IPS-11a (cell line): ENCODE results near the gene TTC7B.

Source experiments
- H3K4me3 ChIP-seq: one replicate; pipeline ENCODE4 v1.5.1; 2013; ENCODE audit warnings: low read depth, low read length, control low read depth

Gene TTC7B

DNA sequence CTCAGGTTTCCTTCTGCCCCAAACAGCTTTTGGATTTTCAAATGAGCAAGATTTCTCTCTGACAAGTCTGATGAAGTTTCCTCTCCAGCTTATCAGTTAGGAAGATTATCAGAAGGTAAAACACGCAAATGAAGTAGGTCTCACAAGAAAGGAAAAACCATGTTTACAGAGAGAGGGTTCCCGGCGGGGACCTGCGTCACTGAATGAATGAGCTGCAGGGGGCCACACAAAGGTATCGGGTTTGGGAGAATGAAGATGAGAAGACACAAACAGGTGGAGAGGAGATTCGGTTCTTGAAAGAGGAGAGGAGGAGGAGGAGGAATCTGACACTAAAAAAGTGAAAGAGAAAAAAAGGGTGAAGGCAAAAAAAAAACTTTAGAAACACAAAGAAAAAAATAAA is 210.8 kb downstream of the TTC7B start:
- no peak overlapping the region for H3K4me3 ChIP-seq

DNA sequence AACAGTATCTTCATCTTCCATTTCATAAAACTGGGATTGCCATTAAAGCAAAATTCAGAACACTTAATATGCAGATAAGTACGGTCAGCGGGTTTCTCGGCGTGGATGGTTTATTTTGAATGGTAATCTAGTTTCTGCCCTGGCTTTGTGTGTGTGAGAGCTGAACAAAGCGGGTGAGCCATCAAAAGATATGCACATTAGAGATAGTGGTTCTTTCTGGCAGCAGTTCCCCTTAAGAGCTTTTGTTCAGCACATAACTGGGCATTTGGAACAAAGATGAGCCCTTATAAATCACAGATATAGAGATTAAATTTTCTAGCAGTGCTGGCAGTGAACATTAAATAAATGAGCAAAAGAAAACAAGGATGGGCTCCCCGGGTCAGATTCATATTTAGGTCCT is 211.9 kb downstream of the TTC7B start:
- H3K4me3 ChIP-seq, result no peak overlapping the region

DNA sequence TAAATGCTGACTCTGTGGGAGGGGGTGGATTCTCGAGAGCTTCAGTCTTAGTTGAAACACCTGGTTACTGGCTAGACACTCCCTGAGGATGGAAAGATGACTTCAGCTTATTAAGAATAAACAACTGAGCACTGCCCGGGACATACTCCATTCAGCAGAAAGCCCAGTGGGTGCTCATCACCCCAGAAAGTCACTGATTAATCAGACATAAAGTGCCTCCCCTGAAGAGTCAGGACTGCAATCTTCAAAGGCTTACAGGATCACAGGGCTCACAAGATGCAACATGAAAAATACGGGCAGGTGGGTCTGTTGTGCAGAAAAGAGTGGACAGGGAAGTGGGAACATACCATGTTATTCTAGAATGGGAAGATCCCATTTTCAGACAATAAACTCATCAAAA is 212.4 kb downstream of the TTC7B start:
- H3K4me3 ChIP-seq, result no peak overlapping the region

DNA sequence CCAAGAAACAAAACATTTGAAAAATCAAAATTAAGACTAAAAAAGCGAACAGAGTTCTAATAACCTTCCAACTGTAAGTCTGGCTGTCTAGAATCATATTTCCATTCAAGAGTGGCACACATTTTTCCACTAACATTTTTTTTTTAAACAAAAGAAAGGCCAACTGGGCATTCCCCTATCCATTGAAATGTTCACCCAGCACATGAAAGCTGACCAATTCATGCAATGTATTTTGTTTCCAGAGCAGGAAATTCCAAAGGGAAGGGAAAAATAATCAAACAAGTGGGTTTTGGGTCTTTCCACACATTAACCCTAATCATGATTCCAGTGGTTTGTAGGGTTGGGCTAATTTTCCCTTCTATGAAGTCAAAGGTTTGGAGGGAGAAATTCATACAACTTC is 212.9 kb downstream of the TTC7B start:
- H3K4me3 ChIP-seq, result no peak overlapping the region

DNA sequence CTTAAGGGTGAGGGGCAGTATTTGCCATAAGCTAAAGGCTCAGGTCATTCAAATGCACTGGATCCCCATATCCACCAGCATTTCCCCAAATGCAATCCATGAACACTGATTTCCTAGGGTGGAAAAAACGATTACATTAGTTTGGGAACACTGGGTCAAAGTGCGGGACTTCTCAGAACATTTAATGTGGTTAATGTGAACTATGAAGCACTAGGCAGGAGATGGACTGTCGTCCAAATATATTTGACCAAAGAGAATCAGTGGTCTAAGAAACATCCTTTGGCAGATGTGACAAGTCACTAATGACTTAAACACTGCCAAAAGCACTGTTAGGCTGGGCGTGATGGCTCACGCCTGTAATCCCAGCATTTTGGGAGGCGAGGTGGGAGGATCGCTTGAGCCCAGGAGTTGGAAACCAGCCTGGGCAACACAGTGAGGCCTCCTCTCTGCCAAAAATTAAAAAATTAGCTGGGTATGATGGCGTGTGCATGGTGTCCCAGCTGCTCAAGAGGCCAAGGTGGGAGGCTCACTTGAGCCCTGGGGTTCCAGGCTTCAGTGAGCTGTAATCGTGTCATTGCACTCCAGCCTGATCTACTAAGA is 214.0 kb downstream of the TTC7B start:
- H3K4me3 ChIP-seq, result no peak overlapping the region

DNA sequence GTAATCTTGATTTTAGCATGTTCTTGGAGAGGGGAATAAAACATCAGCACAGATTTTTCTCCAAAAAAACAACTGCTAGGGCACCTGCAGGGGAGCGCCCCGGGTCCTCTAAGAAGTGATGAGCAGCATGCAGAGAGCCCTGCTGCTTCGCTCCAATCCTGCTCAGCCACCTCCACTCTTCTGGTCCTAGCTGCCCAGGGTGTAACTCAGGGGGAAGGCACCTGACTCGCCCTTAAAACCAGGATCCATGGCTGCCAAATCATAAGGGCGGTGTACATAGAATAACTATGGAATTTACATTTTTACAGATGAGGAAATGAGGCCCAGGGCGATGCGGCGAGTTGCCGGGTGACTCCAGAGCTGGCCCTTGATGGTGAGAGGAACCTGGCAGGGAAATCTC is 214.7 kb downstream of the TTC7B start:
- no peak overlapping the region for H3K4me3 ChIP-seq

DNA sequence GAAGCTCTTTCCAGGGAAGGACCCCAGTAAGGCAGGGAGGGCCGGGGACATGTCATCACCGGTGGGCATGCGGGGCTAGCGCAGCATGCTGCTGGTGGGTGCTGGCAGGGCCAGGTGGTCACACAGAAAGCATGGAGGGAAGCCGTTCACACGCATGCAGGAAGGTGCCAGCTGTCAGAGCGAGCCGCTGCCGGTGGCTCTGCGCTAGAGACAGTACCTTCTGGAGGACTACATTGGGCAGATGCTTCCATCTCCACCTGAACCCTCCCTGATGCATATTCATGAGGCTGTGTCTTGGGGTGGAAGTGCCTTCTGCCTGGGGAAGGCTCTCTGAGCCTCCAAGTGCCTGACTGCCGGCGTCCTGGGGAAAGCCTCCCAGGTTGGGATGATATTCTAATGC is 215.6 kb downstream of the TTC7B start:
- H3K4me3 ChIP-seq, result no peak overlapping the region

DNA sequence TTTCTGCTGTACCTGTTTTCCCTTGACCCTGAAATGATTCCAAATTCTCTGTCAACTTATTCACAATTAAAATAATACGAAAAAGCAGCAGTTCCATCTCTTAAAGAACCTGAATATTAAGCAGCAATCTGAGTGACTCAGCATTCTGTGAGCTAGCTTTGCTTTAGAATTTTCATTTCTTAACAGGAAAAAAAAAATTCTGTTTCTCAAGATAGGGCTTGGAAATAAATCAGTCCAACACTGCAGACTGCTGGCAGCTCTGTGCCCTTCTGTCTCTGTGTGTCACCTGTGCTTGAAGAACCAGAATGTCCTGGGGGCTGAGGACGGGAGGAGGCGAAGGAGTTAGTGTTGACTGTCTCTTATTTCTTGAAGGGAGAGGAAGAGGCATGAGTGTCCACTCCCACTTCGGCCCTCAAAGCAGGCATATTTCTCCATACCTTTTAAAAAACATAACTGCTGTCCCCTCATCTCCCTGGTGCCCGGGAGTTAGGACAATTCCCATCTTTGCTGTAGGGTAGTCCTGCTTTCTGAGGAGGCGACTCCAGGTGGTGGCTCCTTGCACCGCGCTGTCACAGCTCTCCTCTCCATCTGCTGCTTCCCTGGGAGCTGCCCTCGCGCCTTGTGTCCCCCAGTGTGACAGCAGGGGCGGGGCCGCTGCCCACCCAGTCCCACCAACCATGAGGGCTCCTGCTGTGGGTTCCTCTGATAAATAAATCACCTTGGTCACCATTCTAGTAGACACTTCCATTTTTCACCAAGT is 216.3 kb downstream of the TTC7B start:
- H3K4me3 ChIP-seq, result no peak overlapping the region

DNA sequence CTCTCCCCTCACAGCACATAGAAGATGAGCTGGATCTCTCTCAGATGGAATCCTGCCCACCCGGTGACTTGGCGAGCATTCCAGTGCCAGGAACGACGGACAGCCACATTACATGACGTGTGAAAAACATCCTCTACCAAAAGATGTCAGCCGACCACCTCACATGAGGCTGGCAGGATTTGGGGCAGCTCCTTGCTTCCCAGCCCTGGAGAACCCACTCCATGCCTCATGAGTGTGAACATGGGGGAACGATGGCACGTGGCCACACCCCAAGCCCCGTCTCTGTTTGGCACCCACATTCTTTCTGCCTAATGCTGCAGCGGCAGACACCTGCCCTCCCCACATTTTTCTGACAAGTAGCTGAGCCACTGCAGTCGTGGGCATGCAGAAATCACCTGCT is 216.9 kb downstream of the TTC7B start:
- no peak overlapping the region for H3K4me3 ChIP-seq

DNA sequence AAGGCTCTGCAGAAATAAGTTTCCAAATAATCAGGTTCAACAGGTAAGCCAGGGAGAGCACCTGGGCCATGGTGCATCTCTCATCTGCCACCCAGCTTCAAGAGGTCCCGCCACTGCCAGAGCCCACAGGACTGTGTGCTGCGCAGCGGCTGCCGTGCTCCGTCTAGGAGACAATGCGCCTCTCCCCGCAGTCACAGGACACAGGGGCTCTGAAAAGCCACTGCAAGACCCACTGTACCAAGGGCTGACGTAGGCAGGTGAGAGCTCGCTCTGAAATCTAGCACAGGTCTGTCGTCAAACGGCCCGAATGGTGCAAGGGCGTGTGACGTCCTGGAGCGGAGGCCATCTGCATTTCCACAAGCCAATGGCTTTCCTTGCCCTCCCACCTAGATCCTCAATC is 218.3 kb downstream of the TTC7B start:
- H3K4me3 ChIP-seq, result no peak overlapping the region

DNA sequence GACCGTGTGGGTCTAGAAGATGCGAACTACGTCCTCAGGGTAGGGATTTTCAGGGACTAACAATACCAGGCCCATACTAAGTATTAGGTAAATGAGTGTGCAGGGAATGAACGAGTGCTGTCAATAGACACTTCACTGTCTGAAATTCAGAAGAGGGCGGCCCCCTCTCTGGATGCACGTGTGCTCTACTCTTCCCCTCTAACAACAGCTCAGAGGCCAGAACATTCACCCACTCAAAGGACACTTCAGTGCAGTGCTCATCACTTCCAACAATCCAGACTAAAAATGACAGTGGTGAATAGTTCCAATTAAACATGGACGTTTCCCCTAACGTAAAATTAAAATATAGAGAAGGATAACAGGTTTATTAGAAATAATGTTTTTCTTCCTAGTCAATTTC is 219.5 kb downstream of the TTC7B start:
- no peak overlapping the region for H3K4me3 ChIP-seq

DNA sequence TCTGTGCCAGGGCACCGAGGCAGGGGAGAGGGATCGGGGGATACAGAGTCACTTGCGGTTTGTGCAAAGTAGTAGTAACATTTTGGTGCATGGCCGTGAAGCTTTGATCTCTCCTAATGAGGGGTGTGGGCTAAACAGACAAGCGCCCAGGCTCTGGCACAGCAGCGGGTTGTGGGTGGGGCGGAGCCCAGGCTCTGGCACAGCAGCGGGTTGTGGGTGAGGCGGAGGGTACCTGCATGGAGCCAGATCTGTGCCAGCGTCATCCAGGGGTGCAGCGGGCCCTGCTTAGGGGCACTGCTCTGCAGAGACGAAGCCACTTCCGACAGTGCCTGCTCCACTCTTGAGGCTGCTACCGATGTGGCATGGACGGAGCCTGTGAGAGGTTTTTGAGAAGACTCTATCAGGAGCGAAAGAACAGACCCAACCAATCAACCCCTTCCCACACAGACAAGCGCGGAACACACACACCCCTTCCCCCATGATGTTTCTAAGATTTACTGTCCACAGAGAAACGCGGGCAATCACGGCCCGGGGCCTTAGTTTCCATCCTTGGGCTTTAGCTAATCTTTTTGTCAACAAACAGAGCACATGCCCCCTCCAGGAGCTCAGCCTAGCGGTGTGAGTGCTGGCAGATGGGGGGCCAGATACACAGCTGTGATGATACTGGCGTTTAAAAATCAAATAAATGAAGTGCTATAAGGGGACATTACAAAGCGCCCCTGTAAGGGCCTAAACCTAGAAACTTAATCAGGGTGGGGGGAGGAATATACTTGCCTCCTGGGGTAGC is 222.8 kb downstream of the TTC7B start:
- no peak overlapping the region for H3K4me3 ChIP-seq

DNA sequence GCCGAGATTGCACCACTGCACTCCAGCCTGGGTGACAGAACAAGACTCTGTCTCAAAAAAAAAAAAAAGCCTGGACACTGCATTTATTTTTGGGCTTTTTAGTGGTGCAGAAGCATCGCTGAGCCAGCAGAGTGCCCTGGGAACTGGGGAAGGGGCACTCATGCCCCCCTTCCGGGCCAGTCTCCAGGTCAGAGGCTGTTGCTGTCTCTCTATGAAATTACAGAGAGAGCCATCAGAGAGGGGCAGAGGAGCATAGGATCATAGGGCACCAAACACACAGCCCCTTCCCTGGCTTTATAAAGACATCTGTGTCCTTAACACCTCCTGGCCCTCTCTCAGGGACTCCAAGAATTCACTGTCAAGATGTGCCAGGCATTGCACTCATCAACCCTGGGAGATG is 223.6 kb downstream of the TTC7B start:
- H3K4me3 ChIP-seq, result no peak overlapping the region

DNA sequence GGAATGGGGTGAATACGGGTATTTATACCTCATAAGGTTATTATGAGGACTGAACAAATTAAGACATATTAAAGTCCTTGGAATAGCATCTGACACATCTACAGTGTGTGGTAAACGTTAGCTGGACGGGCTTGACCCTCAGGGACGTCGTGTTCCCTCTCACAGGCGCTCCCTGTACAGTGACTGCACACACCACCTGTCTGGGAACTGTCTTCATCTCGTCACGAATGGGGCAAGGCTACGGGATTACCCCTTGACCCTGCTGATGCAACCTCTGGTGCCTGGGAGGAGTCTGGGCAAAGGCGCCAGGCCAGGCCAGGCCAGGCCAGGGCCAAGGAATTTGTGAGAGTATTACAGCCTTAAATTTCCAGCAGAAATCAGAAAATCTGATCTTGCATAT is 228.3 kb downstream of the TTC7B start:
- H3K4me3 ChIP-seq, result no peak overlapping the region

DNA sequence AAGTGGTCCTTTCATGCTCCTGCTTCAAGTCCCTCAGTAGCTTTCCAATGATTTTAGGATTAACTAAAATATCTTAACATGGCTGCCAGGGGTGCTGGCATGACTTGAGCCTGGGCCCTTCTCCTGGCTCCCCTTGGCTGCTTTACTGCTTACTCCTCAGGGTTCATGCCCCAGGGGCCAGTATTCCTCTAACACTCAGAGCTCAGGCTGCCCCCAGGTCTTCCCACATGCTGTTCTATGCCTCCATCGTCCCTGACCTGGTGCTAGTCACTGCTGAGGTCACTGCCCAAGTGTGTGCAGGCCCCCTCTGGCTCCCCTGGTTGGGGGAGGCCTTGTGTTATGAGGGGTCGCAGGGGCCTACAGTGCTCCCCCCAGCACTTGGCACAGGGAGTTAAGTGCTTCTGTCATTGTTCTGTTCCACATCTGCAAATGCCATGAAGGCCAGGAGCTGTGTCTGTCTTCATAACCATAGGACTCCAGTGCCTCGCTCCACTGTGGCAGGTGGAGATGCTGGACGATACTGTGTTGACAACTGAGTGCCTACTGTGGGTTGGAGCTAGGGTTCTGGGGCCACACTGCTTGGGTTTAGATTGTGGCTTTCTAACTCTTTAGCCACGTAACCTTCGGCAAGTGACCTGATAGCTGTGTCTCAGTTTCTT is 228.8 kb downstream of the TTC7B start:
- H3K4me3 ChIP-seq, result no peak overlapping the region

DNA sequence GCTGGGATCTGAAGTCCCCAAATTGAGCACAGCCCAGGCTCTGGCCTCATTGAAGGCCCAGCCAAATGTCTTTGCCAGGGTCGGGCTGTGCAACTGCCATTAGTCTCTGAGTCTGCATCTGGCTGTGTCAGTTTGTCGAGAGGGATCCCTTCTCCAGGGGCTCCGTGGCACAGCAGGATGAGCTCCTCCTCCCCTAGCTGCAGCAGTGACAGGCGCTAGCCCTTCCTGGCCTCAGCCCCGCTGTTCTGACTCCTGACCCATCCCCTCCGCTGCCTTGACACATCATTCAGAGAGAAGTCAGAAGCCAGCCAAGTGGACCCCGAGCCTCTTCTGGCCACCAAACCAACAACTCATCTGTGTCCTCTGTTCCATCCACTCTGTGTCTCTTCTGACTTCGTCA is 231.1 kb downstream of the TTC7B start:
- no peak overlapping the region for H3K4me3 ChIP-seq

DNA sequence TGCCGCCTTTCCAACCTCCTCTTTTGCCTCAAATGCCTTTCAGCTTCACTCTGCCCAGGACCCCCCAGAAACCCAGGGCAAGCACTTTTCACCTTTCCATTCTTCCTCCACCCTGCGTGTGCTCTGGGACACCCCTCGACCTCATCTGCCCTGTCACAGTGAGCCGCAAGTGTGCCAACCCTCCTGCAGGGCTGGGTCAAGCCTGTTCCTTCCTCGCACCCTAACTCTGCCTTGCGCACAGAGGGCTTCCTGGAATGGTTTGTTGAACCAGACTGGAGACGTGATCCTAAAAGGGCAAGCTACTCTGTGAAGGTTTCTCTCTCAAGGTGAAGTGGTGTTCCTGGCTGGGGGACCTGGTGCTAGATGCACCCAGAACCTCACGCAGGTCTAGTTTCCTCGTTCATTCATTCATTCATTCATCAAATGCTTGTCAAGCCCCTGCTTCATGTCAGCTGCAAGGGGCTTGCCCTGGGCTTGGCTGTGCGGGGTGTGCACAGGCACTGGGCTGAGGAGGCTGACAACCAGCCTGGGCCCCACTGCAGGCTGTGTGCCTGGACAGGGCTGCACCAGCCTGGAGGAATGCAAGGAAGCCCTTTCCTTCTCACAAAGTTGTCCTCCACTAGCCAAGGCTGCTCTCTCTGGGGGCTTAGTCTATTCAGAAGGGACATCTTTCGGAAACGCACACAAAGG is 232.2 kb downstream of the TTC7B start:
- H3K4me3 ChIP-seq, result no peak overlapping the region

DNA sequence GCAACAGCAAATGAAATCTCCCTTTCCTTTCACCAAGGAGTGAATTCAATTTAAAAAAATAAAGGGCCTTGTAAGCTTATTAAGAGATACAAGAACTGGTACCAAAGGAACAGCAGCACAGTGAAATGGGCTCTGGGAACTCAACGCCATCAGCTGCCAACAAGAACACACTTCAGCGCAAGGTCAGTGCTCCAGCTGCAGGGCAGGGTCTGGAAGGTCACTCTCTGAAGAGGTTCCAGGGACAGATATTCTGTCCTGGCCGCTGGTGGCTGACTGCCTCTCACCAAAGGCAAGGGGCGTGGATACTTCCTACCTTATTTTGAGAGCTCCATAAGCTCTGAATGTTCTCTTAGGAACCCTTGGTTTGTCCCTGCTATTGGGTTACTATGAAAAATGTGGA is 232.8 kb downstream of the TTC7B start:
- H3K4me3 ChIP-seq, result no peak overlapping the region

DNA sequence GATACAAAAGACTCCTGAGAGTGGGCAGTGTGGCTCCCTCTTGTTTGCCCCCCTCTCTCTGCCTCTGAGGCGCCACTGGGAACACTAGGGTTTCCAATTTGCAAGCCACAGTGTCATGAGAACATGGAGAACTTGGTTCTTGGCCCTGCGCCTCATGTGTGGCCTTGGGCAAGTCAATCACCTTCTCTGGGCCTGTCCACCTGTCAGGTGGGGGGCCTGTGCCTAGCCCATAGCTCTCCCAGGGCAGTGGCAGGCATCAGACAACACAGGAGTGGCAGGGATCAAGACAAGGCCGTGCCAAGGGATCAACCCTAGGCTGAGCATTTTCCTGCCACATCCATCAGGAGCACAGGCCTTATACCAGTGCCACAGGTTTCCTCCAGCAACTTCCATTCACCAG is 234.1 kb downstream of the TTC7B start:
- no peak overlapping the region for H3K4me3 ChIP-seq

DNA sequence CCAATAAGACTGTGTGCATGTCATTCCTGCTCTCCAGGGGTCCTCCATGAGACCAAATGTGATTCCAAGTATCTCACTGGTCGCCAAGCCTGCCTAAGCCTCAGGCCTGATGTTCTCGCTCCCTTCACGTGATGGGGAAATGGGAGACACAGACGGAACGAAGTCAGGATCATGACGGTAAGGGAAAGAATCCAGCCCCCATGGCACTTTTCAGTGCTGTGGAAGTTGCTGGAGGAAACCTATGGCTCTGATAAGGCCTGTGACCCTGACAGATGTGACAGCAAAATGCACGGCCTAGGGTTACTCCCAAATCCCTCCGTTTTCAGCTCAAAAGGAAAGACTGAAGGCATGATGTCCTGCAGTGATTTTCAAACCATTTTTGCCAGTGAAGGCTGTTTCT is 234.5 kb downstream of the TTC7B start:
- no peak overlapping the region for H3K4me3 ChIP-seq
